ENCODE results near the gene SCART1. TPM values are rescaled to one million over a fixed set of nuclear protein-coding genes. Genes with fewer than 3 reads are reported as not detected.

The SCART1 gene
- total RNA-seq, 1 experiment from 2014 or later, result 3.7 TPM

DNA sequence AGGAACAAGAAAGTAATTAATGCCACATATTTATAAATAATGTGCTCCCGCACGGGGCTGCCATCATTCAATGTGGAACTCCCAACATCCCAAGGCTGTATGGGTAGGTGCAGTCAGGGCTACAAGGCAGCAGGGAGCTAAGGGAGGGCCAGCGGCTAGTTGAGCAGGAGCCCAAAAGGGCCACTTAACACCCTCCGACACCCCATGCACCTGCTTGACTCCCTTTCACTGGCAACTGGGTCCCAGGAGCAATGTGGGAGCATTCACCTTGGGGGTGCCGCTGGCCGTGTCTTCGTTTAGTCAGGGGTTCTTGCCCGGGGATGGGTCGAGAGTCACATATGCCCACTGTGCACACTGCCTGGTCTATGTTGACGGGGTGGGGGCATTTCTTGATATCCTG, 27.9 kb downstream of the SCART1 start:
- ATAC-seq (no peak), DNase-seq (ENCODE audit: low read depth, low spot score) (no peak)
- Histone ChIP-seq H4K20me1 (ENCODE audit: insufficient read depth) (no peaks in the 10 kb centered on the region), H3K4me1 (ENCODE audit: control insufficient read depth in 1 of 2, insufficient read depth in 2 of 2, low read length in 2 of 2) (no peaks in the 10 kb centered on the region), H3K9me3 (ENCODE audit: control insufficient read depth in 1 of 2, insufficient read depth in 1 of 2, low read depth in 1 of 2, low read length in 2 of 2) (no peaks in the 10 kb centered on the region; a peak in 1 of 4 replicates), H3K36me3 (ENCODE audit: control insufficient read depth in 1 of 2, insufficient read depth in 2 of 2, low read length in 2 of 2) (no peaks in the 10 kb centered on the region), H3K4me3 (replicated peaks in 1 of 2; ENCODE audit: low read depth in 1 of 2, low read length in 2 of 2) (no peak overlapping the region), H3K9ac (ENCODE audit: low read length) (no peak overlapping the region), H3K27me3 (ENCODE audit: insufficient read depth, low read length) (no peaks in the 10 kb centered on the region), H3K79me2 (ENCODE audit: insufficient read depth, low read length) (no peaks in the 10 kb centered on the region), H2AFZ (ENCODE audit: low read depth, low read length, poor library complexity, severe bottlenecking) (no peak overlapping the region), H3K27ac (ENCODE audit: low read depth, low read length) (no peak overlapping the region), H3K9me2 (ENCODE audit: insufficient read depth) (no peaks in the 10 kb centered on the region), H3K4me2 (ENCODE audit: low read length) (no peak overlapping the region)
- no TSS peak for BruUV-seq (replicated peaks)
- ChIA-PET POLR2A (no interaction called here), CTCF (no interaction called here), RAD21 (ENCODE audit: low non-redundant PET in 1 of 2, low total read pairs in 2 of 2, uncharacterized antibody in 2 of 2, unreplicated experiment in 2 of 2) (no interaction called here)
- intact Hi-C loops (cut with micrococcal nuclease), result no loop called here
- TF ChIP-seq SIN3A (IDR thresholded peaks at IDR 0.05; ENCODE audit: low read depth) (no peak), ELF1 (IDR thresholded peaks at IDR 0.05; ENCODE audit: borderline replicate concordance, low read depth) (no peak), EZH2 (IDR thresholded peaks at IDR 0.05) (no peak), EZH2phosphoT487 (IDR thresholded peaks at IDR 0.05; ENCODE audit: borderline replicate concordance) (no peak)

- Histone ChIP-seq H2AFZ (ENCODE audit: low read depth, low read length, poor library complexity, severe bottlenecking) (no peak overlapping the region), H3K36me3 (ENCODE audit: control insufficient read depth in 1 of 2, insufficient read depth in 2 of 2, low read length in 2 of 2) (no peaks in the 10 kb centered on the region), H3K4me3 (replicated peaks in 1 of 2; ENCODE audit: low read depth in 1 of 2, low read length in 2 of 2) (no peak overlapping the region), H3K4me2 (ENCODE audit: low read length) (no peak overlapping the region), H3K79me2 (ENCODE audit: insufficient read depth, low read length) (no peaks in the 10 kb centered on the region), H3K9me3 (ENCODE audit: control insufficient read depth in 1 of 2, insufficient read depth in 1 of 2, low read depth in 1 of 2, low read length in 2 of 2) (no peaks in the 10 kb centered on the region; a peak in 1 of 4 replicates), H3K9ac (ENCODE audit: low read length) (no peak overlapping the region), H3K4me1 (ENCODE audit: control insufficient read depth in 1 of 2, insufficient read depth in 2 of 2, low read length in 2 of 2) (no peaks in the 10 kb centered on the region), H3K27me3 (ENCODE audit: insufficient read depth, low read length) (no peaks in the 10 kb centered on the region), H4K20me1 (ENCODE audit: insufficient read depth) (no peaks in the 10 kb centered on the region), H3K27ac (ENCODE audit: low read depth, low read length) (no peak overlapping the region), H3K9me2 (ENCODE audit: insufficient read depth) (no peaks in the 10 kb centered on the region)
- DNase-seq (ENCODE audit: low read depth, low spot score) (no peak), ATAC-seq (no peak)
- BruUV-seq (replicated peaks), result no TSS peak
- intact Hi-C loops (cut with micrococcal nuclease), result no loop called here
- CTCF ChIA-PET, result no interaction called here
- POLR2A ChIA-PET, result no interaction called here
- RAD21 ChIA-PET (ENCODE audit: low non-redundant PET in 1 of 2, low total read pairs in 2 of 2, uncharacterized antibody in 2 of 2, unreplicated experiment in 2 of 2), result no interaction called here
- TF ChIP-seq POLR2AphosphoS5 (IDR thresholded peaks at IDR 0.05; ENCODE audit: low read depth, low read length) (no peak), TCF7L2 (IDR thresholded peaks at IDR 0.05; ENCODE audit: borderline replicate concordance, extremely low read depth, insufficient read depth, insufficient read length) (no peak), SIN3A (IDR thresholded peaks at IDR 0.05; ENCODE audit: low read depth) (no peak), SP1 (IDR thresholded peaks at IDR 0.05; ENCODE audit: low read depth) (no peak), CBX3 (IDR thresholded peaks at IDR 0.05; ENCODE audit: low read depth) (no peak)
- TF ChIP-seq, protein P1, sequence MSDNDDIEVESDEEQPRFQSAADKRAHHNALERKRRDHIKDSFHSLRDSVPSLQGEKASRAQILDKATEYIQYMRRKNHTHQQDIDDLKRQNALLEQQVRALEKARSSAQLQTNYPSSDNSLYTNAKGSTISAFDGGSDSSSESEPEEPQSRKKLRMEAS (IDR thresholded peaks at IDR 0.05), result no peak
These were observed 31.1 kb downstream of the SCART1 start for GRCh38 chr10:133484818-133485217.

Data from HCT116 (cell line).